GM20431 (cell line): ENCODE data around the gene IFNG-AS1.

Experiments
- in situ Hi-C: fragments of 300-500 bp; cut with MseI, MboI; formaldehyde crosslinking; loops from one replicate; pipeline ENCODE4 v1.15.0; 2020; ENCODE audit warnings: low sequenced_read_pairs; ENCODE audit not compliant: unreplicated experiment

The IFNG-AS1 gene

DNA sequence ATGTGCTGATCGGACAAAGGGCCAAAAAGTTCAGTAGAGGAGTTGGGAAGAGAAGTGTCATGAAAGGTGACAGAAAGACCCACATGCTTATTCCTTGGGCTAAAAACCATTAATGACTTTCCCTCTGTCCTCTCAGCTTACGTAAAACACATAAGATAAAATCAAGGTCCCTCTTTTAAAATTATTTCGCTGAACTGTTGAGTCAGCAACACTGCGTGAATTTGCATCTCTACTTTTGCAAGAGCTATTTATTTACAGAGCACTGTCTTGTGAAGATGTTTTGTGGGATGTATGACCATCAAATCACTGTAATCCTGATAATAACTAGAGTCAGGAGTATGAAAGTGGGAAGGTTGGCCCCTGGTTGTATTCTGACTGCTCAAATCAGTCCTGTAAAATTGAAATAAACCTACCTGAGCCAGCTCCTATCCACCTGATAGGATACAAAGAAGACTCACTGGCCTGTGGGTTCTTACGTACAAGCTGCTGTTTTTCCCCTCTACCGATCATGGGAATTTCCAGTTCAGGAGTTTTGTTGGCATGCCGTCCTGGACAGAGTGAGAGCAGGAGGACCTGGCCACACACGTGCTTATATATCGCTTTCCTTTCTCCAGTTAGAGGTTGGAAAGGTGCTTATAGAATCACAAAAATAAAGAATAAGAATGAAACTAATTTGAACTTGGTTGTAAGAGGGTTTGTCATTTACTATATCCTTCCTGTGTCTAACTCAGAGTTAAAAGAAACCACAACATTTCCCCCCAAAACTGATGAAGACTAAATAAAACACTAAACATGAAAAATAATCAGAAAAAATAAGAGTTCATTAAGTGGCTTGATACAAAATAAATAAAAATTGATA, 42.9 kb downstream of the IFNG-AS1 start:
- in situ Hi-C loops, result no loop called here

DNA sequence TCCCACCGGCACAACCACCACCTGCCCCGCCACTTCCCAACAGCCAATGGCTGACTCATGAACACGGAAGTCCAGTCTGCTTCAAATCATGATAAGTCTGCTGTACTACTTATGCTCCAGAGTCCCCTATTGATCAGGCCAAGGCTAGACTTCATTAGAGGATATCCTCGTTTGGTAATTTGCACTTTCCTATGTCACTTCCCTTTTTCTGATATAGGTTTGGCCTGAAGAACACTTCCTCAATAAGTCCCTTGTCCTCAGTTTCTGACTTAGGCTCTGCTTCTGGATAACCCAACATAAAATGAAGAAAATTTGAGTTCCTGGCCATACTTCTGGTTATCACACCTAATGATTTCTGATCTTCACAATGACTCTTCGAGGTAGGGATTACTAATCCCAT, 45.3 kb downstream of the IFNG-AS1 start:
- in situ Hi-C loops, result no loop called here

DNA sequence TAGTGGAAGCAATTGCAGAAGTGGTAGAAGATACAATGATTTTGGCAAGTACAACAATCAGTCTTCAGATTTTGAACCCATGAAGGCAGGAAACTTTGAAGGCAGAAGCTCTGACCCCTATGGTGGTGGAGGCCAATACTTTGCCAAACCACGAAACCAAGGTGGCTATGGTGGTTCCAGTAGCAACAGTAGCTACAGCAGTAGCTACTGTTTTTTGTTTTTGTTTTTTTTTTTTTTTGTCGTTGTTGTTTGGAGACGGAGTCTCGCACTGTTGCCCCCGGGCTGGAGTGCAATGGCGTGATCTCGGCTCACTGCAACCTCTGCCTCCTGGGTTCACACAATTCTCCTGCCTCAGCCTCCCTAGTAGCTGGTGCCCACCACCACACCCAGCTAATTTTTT, 47.4 kb downstream of the IFNG-AS1 start:
- in situ Hi-C loops, result no loop called here

DNA sequence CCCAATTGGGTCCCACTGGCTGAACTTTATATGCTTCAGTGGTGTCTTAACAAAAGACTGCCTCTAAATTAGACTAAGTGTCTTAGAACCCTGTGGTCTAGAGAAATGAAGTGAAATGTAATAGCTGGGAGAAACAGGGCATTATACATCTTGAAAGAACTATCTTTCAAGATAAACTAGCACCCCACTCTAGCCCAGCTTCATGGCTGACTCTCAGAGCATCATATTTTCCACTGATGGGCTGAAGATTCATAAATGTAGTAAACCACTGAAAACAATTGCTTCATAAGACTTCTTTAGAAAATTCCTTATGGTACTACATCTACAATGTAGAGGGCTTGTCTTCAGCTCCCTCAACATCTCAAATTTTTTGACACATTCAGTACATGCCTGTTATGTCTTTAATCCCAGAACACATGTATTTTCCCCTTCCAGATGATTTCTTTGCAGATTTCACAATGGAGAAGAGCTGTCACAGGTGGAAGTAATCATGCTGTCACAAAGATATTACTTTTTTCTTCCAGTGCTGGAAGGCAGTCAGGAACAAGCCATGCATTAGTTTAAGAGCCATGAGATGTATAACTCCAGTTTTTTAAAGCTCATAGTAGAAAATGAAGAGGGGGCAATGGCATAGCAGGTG, 48.5 kb downstream of the IFNG-AS1 start:
- in situ Hi-C loops, result no loop called here

DNA sequence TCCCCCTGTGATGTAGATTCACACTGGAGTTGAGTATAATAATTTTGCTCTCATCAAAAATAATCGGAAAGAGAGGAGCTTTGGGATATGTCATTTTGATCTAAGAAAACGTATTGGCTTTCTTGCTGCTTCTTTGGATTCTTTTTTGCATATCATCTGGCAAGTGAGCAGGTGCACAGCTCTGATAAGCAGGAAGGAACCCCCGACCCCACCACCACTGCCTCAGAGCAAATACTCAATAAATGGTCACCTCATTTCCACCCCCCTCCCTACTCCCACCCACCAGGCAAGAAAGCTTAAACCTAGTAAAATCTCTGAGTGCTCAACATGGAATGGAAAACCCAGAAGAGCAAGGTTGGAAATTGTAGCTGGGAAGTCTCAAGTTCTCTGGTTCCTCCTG, 49.4 kb downstream of the IFNG-AS1 start:
- in situ Hi-C loops, result no loop called here

DNA sequence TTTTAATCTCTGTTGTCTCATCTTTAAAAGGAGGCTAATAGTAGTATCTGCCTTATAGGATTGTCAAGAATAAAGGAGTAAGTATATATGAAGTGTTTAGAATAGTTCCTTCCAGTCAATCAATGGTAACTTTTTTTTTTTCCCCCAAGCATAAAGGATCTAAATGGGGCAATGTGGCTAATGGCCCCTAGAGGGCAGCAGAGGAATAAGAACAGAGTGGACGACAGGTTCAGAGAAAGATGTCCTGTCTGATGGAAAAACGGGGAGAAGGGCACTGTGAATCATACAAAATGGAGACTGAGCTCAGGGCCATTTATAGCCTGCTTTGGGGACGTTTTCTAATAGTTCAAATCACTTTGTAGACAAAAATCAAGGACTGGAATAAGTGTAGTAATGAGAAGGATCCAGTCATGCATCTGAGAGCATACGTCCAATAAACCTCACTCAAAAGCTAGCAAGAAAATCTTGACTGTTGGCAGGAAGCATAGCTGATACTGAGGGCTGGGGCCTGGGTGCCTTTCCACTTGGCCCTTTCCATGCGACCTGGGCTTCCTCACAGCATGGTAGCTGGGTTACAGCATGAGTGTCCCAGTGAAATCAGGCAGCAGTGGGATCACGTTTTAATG, 51.3 kb downstream of the IFNG-AS1 start:
- in situ Hi-C loops, result no loop called here

DNA sequence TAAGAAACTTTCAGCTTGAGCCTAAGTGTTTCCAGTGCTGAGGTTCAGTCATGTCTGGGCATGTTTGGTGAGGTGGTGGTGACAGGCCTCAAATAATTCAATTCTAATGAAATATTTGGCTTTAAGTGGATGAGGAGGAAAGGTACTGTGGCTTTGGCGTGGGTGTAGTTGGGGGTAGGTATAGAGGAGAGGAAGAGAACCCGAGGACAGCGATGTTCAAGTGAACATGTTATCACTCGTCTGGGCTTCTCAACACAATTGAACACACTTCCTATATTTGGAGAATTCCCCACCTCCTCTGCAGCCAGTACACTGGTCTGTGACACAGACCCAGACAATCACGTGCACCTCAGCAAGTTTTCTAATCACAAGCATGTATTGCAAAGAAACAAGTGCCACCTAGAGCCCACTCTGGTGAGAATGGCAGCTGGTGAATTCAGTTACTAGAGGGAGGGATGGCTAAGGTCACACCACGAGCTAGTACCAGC, 53.0 kb downstream of the IFNG-AS1 start:
- in situ Hi-C loops, result no loop called here

DNA sequence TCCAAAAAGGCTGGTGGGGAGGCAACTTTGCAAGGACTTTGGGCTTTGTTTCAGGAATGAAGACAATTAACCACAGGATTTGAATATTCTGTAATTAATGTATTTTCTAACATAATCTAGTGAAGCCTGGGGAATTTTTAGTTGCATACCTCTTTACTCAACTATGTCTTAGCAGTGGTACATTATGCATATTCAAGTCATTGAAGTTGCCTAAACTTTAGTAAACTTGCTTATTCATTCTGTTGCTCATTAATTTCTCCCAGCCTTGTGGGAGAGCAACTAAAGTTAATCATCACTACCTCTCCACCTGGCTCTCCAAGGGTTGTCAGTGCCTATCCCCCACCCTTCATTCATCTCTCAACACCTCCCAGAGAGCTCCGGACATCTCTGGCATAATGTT, 54.2 kb downstream of the IFNG-AS1 start:
- in situ Hi-C loops, result no loop called here

DNA sequence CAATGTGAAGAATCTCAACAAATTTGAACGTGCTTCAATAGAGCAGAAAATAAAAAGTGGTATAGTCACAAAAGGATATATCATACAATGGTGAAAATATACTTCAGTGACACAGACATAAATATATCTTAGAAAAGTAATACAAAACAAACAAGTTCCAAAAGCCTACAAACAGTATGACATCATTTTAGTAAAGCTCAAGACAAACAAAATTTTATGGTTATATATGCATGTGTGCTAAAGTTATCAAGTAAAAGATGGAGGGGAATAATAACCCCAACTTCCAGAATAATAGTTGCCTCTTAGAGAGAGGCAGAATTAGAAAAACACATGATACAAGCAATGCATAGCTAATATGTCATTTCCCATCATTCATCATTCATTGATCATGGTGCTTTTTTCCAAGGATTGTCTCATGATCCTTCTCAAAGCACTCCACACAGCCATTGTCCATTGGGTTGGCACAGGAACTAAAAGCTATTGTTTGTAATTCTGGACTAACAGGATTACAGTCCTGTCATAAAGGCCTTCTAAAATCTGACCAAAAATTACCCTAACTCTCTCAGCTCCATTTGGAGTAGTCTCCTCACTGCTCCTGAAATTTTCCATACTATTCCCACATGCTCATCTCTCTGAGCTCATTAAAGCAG, 59.5 kb downstream of the IFNG-AS1 start:
- in situ Hi-C loops, result no loop called here

DNA sequence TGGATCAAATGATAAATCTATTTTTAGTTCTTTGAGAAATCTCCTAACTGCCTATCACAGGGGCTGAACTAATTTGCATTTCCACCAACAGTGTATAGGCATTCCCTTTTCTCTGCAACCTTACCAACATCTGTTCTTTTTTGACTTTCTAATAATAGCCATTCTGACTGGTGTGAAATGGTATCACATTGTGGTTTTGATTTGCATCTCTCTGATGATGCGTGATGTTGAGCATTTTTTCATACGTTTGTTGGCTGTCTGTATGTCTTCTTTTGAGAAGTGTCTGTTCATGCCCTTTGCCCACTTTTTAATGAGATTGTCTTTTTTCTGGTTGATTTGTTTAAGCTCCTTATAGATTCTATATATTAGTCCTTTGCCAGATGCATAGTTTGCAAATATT, 67.1 kb downstream of the IFNG-AS1 start:
- in situ Hi-C loops, result no loop called here

DNA sequence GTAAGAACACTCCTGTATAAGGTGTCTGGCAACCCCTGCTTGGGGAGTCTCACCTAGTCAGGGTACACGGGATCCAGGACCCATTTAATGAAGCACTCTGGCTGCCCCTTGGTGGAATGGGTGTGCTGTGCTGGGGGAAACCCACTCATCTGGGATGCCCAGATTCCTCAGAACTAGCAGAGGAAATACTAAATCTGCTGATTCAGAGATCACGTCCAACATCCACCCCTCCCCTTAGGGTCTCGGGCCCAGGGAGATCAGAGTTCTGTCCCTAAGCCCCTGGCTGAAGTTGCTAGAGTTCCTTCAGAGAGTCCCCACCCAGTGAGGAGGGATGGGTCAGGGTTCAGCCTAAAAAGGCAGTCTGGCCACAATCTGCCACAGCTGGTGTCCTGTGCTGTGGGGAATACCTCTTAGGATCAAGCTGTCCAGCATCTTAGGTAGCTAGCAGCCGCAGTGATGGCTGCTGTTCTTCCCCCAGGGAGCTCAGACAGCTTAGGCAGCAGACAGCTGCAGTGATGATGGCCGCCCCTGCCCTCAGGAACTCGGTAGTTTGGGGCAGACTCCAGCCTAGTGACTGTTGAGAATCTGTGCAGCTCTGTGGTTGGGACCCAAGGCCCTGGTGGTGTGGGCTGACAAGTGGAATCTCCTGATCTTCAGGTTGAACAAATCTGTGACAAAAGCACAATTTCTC, 74.8 kb downstream of the IFNG-AS1 start:
- in situ Hi-C loops, result no loop called here

DNA sequence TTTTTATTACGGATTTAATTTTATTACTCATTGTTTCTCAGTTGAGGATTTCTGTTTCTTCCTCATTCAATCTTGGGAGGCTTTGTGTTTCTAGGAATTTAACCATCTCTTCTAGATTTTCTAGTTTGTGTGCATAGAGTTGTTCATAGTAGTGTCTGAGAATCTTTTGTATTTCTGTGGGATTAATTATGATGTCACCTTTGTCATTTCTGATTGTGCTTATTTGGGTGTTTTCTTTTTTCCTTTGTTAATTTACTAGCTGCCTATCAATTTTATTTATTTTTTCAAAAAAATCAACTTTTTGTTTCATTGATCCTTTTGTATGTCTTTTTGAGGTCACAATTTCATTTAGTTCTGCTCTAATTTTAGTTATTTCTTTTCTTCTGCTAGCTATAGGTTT, 75.9 kb downstream of the IFNG-AS1 start:
- in situ Hi-C loops, result no loop called here

DNA sequence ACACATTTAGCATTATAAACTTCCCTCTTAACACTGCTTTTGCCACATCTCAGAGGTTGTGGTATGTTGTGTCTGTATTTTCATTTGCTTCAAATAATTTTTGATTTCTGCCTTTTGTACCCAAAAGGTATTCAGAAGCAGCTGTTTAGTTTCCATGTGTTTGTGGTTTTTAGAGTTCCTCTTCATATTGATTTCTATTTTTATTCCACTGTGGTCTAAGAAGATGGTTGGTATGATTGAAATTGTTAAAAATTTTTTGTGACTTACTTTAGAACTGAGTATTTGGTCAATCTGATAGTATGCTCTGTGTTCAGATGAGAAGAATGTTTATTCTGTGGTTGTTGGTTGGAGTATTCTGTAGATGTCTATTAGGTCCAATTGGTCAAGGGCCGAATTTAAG, 76.4 kb downstream of the IFNG-AS1 start:
- in situ Hi-C loops, result no loop called here

DNA sequence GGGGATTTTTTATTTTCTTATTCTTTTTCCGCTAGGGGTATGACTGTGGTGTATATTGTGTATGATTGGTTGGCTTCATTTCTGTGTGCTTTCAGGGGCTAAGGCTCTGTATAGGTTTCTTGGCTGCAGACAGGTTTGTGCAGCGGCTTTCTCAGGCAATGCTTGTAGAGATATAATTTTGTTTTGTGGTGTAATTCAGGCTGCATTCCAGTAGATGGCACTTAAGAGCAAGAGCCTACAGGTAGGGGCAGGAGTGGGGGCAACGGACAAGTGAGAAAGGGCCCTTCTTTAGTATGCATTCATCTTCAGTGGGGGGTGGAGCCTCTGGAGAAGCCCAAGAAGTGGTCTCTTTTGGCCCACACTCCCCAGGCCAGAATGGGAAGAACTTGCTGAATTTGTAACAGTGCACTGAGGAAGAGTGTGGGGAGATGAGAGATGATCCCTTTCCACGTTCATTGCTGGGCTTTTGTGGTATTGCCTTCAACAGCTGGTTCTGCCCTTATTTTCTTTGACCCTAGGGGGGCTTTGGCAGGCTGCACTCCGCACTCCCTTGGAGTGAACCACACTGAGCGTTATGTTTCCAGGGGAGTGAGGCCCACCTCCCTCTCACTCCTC, 78.6 kb downstream of the IFNG-AS1 start:
- in situ Hi-C loops, result no loop called here

DNA sequence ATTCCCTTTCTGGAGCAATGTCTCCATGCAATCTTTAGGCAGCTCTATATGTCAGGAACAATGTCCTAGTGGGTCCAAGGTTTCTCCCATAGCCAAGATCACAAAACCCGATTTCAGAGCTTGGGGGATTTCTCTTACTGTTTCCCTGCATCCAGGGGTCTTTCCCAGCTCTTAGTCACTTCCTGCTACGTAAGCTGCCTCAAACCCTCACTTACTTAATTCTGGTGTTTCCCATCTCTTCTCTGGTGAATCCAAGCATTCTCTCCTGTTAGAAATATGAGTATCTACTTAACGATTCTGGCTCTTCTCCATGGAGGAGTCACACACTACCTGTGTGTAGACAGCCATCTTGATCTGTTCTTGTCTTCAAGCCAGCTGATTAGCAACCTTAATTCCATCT, 80.0 kb downstream of the IFNG-AS1 start:
- in situ Hi-C loops, result no loop called here
